T-helper 17 cell (primary cell): ENCODE data around the gene EID3. TPM values are rescaled to one million over a fixed set of nuclear protein-coding genes. Genes with fewer than 3 reads are reported as not detected.

Source experiments
- ATAC-seq: fragments of 150-1000 bp; cut with Tn5 transposase; 2 replicates; pipeline ENCODE4 v1.10.0; 2021; ENCODE audit warnings: mild to moderate bottlenecking, moderate library complexity
- DNase-seq, 3 donors: peaks; one replicate each; pipeline versions ENCODE4 v3.0.0 to v3.0.0-alpha.2; 2020 to 2021
- H3K9me3 ChIP-seq: one replicate; pipeline ENCODE4 v1.7.0; 2013; ENCODE audit warnings: low read length, mild to moderate bottlenecking; ENCODE audit not compliant: control insufficient read depth, poor library complexity, severe bottlenecking
- H3K27ac Mint-ChIP-seq: one replicate; pipeline ENCODE4 v1.8.0; 2022; ENCODE audit warnings: mild to moderate bottlenecking, moderate library complexity, mixed read lengths
- H3K27me3 Mint-ChIP-seq: one replicate; pipeline ENCODE4 v1.8.0; 2022; ENCODE audit warnings: mixed read lengths
- H3K36me3 Mint-ChIP-seq: one replicate; pipeline ENCODE4 v1.8.0; 2022; ENCODE audit warnings: low read depth, mixed read lengths
- H3K4me1 Mint-ChIP-seq: one replicate; pipeline ENCODE4 v1.8.0; 2022; ENCODE audit warnings: mild to moderate bottlenecking, mixed read lengths
- H3K4me3 Mint-ChIP-seq: one replicate; pipeline ENCODE4 v1.8.0; 2022; ENCODE audit warnings: mild to moderate bottlenecking, moderate library complexity, mixed read lengths
- total RNA-seq, 4 donors: library from RNA in 2 of 4; stranded (reverse) in 2 of 4; gene quantifications; one replicate each; pipeline ENCODE4 v1.2.3 and lab custom pipeline; 2022 to 2026

The EID3 gene
- total RNA-seq, 2 donors from 2014 or later: 12.2 to 13.7 TPM

DNA sequence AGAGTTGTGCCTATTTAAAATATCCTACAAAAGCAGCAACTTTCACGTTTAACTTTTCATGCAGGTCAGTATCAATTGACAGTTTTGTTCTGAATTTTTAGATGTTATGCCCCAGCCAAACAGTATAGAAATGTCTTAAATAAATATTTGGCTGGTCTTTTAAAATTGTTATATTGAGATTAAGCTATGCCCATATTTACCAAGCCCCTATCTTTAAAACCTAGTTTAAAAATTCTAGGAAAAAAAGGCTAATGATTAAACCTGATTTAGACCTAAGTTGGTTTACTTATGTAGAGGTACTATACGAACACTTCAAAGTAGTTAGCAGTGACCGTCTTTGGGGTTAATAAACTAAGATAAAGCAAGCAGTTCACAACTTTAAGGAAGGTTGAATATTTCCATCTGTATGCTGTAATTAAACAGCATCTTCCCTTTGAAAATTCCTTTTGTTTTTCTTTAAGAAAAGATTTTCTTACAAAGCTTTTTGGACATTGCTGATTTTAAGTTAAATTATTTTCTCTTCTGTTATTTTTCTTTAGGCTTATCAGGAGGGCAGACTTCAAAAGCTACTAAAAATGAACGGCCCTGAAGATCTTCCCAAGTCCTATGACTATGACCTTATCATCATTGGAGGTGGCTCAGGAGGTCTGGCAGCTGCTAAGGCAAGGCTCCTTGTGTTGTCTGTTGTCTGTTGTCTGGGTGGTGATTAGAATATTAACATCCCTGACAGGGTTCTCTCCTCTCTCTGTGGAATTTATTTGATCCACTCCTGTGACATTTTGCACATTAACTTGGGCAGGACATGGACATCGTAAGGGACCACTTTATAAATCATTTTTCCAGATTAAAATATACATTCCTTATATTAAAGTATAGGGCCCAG is 7.5 kb downstream of the EID3 start:
- Mint-ChIP-seq H3K36me3 (peaks cover 5% of the 10 kb centered on the region), H3K27ac (no peak overlapping the region), H3K27me3 (no peaks in the 10 kb centered on the region), H3K4me3 (no peak overlapping the region), H3K4me1 (peaks cover 25% of the 10 kb centered on the region)
- H3K9me3 ChIP-seq: no peaks in the 10 kb centered on the region
- ATAC-seq: no peak
- no peak for DNase-seq

- no peaks in the 10 kb centered on the region for H3K9me3 ChIP-seq
- H3K27ac Mint-ChIP-seq: no peak overlapping the region
- no peak overlapping the region for H3K4me3 Mint-ChIP-seq
- peaks cover 5% of the 10 kb centered on the region for H3K36me3 Mint-ChIP-seq
- H3K4me1 Mint-ChIP-seq: peaks cover 15% of the 10 kb centered on the region
- no peaks in the 10 kb centered on the region for H3K27me3 Mint-ChIP-seq
- no peak for DNase-seq
- no peak for ATAC-seq
Observed at GRCh38 chr12:104312202-104312601, 8.7 kb downstream of the EID3 start.

DNA sequence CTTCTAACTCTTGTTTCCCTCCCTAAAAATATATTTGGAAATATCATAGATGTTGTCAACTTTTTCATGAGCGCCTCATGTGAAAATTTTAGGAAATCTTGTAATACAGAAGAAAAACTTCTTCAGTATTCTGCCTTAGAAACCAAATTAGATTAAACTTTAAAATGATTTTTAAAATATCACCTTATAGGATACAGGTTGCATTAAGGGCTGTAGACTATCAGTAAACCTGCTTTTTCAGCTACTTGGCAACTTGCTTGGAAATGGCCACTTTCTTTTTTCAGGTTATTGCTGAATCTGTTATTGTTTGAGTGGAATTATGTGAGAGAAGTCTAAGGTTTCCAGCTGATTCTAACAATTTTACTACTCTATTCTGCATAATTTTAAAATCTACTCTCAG is 9.1 kb downstream of the EID3 start:
- DNase-seq: no peak
- H3K4me1 Mint-ChIP-seq: peaks cover 11% of the 10 kb centered on the region

GRCh38 chr12:104313568-104314241 is 10.2 kb downstream of the EID3 start:
- Mint-ChIP-seq H3K27me3 (no peaks in the 10 kb centered on the region), H3K36me3 (peaks cover 5% of the 10 kb centered on the region), H3K4me1 (peaks cover 11% of the 10 kb centered on the region), H3K4me3 (no peak overlapping the region), H3K27ac (no peak overlapping the region)
- ATAC-seq: no peak
- no peaks in the 10 kb centered on the region for H3K9me3 ChIP-seq
- no peak for DNase-seq

More for the DNA sequence above, 9.1 kb downstream of the EID3 start:
- Mint-ChIP-seq H3K4me3 (no peak overlapping the region), H3K27ac (no peak overlapping the region), H3K36me3 (peaks cover 5% of the 10 kb centered on the region), H3K27me3 (no peaks in the 10 kb centered on the region)
- no peak for ATAC-seq
- H3K9me3 ChIP-seq: no peaks in the 10 kb centered on the region

GRCh38 chr12:104314242-104314614 is 10.7 kb downstream of the EID3 start:
- Mint-ChIP-seq H3K27ac (no peak overlapping the region), H3K4me1 (peaks cover 10% of the 10 kb centered on the region), H3K36me3 (peaks cover 5% of the 10 kb centered on the region), H3K4me3 (no peak overlapping the region), H3K27me3 (no peaks in the 10 kb centered on the region)
- H3K9me3 ChIP-seq: no peaks in the 10 kb centered on the region
- DNase-seq: no peak
- ATAC-seq: no peak

GRCh38 chr12:104315326-104316224 is 12.0 kb downstream of the EID3 start:
- DNase-seq (no peak), ATAC-seq (no peak)
- no peaks in the 10 kb centered on the region for H3K9me3 ChIP-seq
- H3K27me3 Mint-ChIP-seq: no peaks in the 10 kb centered on the region
- peaks cover 5% of the 10 kb centered on the region for H3K36me3 Mint-ChIP-seq
- no peak overlapping the region for H3K4me3 Mint-ChIP-seq
- peaks cover 5% of the 10 kb centered on the region for H3K4me1 Mint-ChIP-seq
- no peak overlapping the region for H3K27ac Mint-ChIP-seq

- H3K27ac Mint-ChIP-seq: no peak overlapping the region
- DNase-seq (no peak), ATAC-seq (no peak)
- H3K4me3 Mint-ChIP-seq: no peak overlapping the region
- H3K4me1 Mint-ChIP-seq: peaks cover 11% of the 10 kb centered on the region
- H3K9me3 ChIP-seq: no peaks in the 10 kb centered on the region
- H3K36me3 Mint-ChIP-seq: peaks cover 12% of the 10 kb centered on the region
- no peaks in the 10 kb centered on the region for H3K27me3 Mint-ChIP-seq
Observed at GRCh38 chr12:104316936-104317335, 13.4 kb downstream of the EID3 start.

DNA sequence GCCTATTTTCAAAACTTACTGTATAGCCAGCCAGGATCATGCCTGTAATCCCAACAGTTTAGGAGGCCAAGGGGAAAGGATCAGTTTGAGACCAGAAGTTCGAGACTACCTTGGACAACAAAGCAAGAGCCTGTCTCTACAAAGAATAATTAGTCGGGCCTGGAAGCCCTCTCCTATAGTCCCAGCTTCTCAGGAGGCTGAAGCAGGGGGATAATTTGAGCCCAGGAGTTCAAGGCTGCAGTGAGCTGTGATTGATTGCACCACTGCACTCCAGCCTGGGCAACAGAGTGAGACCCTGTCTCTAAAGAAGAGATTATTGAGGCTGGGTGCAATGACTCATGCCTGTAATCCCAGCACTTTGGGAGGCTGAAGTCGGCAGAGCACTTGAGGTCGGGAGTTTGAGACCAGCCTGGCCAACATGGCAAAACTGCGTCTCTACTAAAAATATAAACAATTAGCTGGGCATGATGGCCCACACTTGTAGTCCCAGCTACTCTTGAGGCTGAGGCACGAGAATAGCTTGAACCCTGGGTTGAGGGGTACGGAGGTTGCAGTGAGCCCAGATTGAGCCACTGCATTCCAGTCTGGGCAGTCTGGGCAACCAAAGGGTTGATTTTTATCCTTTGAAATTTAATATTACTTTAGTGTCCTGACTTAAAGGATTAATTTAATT is 14.1 kb downstream of the EID3 start:
- Mint-ChIP-seq H3K4me3 (no peak overlapping the region), H3K4me1 (peaks cover 12% of the 10 kb centered on the region), H3K36me3 (peaks cover 12% of the 10 kb centered on the region), H3K27ac (no peak overlapping the region), H3K27me3 (no peaks in the 10 kb centered on the region)
- H3K9me3 ChIP-seq: no peaks in the 10 kb centered on the region
- ATAC-seq: no peak
- no peak for DNase-seq

GRCh38 chr12:104319028-104319427 is 15.5 kb downstream of the EID3 start:
- H3K27ac Mint-ChIP-seq: no peak overlapping the region
- no peaks in the 10 kb centered on the region for H3K9me3 ChIP-seq
- no peak overlapping the region for H3K4me3 Mint-ChIP-seq
- peaks cover 7% of the 10 kb centered on the region for H3K4me1 Mint-ChIP-seq
- peaks cover 6% of the 10 kb centered on the region for H3K36me3 Mint-ChIP-seq
- ATAC-seq (no peak), DNase-seq (no peak)
- H3K27me3 Mint-ChIP-seq: no peaks in the 10 kb centered on the region

DNA sequence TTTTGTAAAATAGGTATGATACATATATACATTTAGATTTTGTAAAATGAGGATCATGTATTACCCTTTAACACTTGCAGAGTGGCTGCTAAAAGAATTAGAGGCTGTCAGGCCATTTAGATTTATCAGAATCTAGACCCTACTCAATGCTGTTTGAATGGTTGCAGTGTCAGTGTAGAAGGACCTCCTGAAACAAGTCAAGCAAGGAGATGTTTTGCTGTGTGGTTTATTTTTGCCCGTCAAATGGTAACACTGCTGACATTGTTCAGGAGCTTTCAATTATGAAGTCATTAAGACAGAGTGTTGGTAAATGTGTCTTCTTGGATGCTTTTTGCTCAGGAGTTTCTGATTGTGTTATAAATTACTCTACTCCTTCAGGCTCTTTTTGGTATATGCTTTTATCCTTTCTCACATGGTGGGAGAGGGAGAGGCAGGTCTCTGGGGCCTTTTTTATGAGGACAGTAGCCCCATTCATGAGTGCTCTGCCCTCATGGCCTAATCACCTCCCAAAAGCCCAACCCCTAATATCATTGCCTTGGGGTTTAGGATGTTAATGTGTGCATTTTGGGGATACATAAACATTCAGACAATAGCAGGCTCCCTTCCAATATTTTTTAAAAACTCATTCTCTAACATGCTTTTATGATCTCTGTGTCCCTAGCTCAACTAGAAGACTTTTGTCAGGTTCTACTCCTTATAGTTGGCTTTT is 16.5 kb downstream of the EID3 start:
- no peak for ATAC-seq
- no peaks in the 10 kb centered on the region for H3K27me3 Mint-ChIP-seq
- H3K9me3 ChIP-seq: no peaks in the 10 kb centered on the region
- no peak overlapping the region for H3K27ac Mint-ChIP-seq
- no peak for DNase-seq
- peaks cover 10% of the 10 kb centered on the region for H3K36me3 Mint-ChIP-seq
- no peak overlapping the region for H3K4me3 Mint-ChIP-seq
- H3K4me1 Mint-ChIP-seq: peaks cover 9% of the 10 kb centered on the region

GRCh38 chr12:104320627-104321024 is 17.1 kb downstream of the EID3 start:
- DNase-seq: no peak
- Mint-ChIP-seq H3K27me3 (no peaks in the 10 kb centered on the region), H3K36me3 (peaks cover 10% of the 10 kb centered on the region), H3K4me3 (no peak overlapping the region), H3K27ac (no peak overlapping the region), H3K4me1 (peaks cover 9% of the 10 kb centered on the region)
- ATAC-seq: no peak
- no peaks in the 10 kb centered on the region for H3K9me3 ChIP-seq

DNA sequence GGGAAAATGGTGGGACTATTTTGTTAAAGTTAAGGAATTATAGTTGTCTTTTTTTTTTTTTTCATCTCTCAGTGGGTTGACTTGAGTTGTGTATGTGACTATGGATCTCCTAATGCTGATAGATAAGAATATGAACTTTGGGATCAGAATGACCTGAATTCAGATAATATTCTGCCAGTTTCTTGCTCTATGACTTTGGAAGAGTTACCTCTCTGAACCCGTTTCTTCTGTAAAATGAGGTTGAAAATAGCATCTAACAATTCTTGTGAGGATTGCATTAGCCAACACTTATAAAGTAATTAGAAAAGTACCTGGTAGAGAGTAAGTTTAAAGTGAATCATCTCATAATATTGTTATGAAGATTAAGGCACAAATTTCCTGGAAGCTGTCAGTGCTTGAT is 18.4 kb downstream of the EID3 start:
- Mint-ChIP-seq H3K36me3 (peaks cover 10% of the 10 kb centered on the region), H3K27me3 (no peaks in the 10 kb centered on the region), H3K4me1 (peaks cover 9% of the 10 kb centered on the region), H3K27ac (peak overlapping the region; percentile 39), H3K4me3 (no peak overlapping the region)
- no peak for DNase-seq
- no peaks in the 10 kb centered on the region for H3K9me3 ChIP-seq
- no peak for ATAC-seq
